ACC112 (cell line): Measurements from ENCODE around the gene IL23R.
A peak's percentile ranks its signal among the peaks of the same experiment; 100 is the strongest.

Experiments
- H2AFZ ChIP-seq: fragments of 200-600 bp; sonication (generic); one replicate; pipeline ENCODE4 v1.6.0; 2017; ENCODE audit warnings: antibody characterized with exemption, low read length; ENCODE audit not compliant: unreplicated experiment
- H3K27ac ChIP-seq: fragments of 200-600 bp; sonication (generic); 2 replicates; pipeline ENCODE4 v1.5.1; 2014; ENCODE audit warnings: low read depth, mild to moderate bottlenecking, antibody characterized with exemption, low read length, moderate library complexity
- H3K27me3 ChIP-seq: fragments of 200-600 bp; sonication (generic); 2 replicates; pipeline ENCODE4 v1.6.1; 2014; ENCODE audit warnings: mild to moderate bottlenecking, antibody characterized with exemption, low read length, moderate library complexity, mixed read lengths; ENCODE audit not compliant: insufficient read depth
- H3K36me3 ChIP-seq: fragments of 200-600 bp; sonication (generic); 2 replicates; pipeline ENCODE4 v1.6.1; 2016; ENCODE audit warnings: mild to moderate bottlenecking, antibody characterized with exemption, low read length, moderate library complexity, mixed read lengths; ENCODE audit not compliant: insufficient read depth
- H3K4me1 ChIP-seq: fragments of 200-600 bp; sonication (generic); one replicate; pipeline ENCODE4 v1.6.1; 2016; ENCODE audit warnings: low read length, mixed read lengths; ENCODE audit not compliant: insufficient read depth, unreplicated experiment, control insufficient read depth
- H3K4me3 ChIP-seq: fragments of 200-600 bp; sonication (generic); 2 replicates; pipeline ENCODE4 v1.5.1; 2014; ENCODE audit warnings: mild to moderate bottlenecking, low read depth, low read length
- H3K79me2 ChIP-seq: fragments of 200-600 bp; sonication (generic); one replicate; pipeline ENCODE4 v1.6.0; 2016; ENCODE audit warnings: low read length; ENCODE audit not compliant: control insufficient read depth, unreplicated experiment, insufficient read depth

IL23R gene

DNA sequence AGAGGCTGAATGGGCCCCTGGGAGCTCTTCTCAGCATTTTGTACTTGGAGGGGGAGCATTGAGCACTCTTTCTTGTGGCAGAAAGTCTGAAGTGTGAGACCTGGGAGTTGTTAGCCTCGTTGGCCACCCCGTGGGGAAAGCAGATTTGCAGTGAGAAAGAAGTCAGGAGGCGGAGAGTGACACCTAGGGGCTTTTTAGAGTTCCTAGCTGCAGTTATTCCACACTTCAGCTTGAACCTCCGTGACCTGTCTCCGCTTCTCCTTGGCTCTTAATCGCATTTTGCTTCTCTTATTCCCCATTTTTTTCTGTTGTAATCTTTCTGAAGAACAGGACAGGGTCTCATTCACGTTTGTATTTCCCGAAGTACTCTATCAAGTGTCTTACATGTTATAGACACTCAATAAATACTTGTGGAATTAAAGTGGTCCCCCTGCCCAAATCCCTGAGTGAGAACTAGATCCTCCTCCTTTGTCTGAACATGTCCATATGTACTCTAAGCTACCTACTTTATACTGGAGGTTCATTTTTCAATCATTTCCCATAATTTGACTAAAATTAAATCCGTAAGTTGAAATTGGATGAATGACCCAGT lies 17.0 kb upstream of the IL23R start:
- Histone ChIP-seq H3K4me1 (peaks cover 8% of the 10 kb centered on the region), H3K79me2 (no peaks in the 10 kb centered on the region), H3K27me3 (peaks cover 5% of the 10 kb centered on the region; the same call in 1 of the 2 replicates), H3K27ac (no peak overlapping the region), H2AFZ (peak overlapping the region; percentile 91), H3K4me3 (peak overlapping the region; percentile 14; the same call in 1 of the 2 replicates), H3K36me3 (no peaks in the 10 kb centered on the region)

DNA sequence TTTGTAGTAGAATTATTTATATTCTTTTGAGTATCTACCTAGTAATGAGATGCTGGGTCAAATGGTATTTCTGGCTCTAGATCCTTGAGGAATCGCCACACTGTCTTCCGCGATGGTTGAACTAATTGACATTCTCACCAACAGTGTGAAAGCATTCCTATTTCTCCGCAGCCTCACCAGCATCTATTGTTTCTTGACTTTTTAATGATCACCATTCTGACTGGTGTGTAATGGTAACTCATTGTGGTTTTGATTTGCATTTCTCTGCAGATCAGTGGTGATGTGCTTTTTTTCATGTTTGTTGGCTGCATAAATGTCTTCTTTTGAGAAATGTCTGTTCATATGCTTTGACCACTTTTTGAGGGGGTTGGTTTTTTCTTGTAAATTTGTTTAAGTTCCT lies 15.3 kb upstream of the IL23R start:
- Histone ChIP-seq H3K27me3 (peaks cover 11% of the 10 kb centered on the region), H3K4me1 (peaks cover 8% of the 10 kb centered on the region), H3K36me3 (no peaks in the 10 kb centered on the region)

DNA sequence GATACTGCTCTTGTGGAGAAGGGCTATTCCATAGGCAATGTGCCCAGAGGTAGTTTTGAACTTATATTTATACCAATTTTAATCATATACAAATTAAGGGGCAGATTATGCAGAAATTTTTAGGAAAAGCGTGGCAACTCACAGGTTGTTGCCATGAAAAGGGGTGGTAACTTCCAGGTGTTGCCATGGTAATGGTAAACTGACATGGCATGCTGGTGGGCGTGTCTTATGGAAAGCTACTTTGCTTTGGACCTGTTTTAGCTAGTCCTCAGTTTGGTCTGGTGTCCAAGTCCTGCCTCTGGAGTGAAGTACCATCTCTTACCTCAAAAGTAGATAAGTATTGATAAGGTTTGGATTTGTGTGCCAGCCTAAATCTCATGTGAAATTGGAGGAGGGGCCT lies 7.9 kb upstream of the IL23R start:
- no peaks in the 10 kb centered on the region for H3K36me3 ChIP-seq
- no peak overlapping the region for H3K4me3 ChIP-seq
- no peaks in the 10 kb centered on the region for H3K79me2 ChIP-seq
- no peak overlapping the region for H3K27ac ChIP-seq
- H3K4me1 ChIP-seq = no peaks in the 10 kb centered on the region
- H3K27me3 ChIP-seq = peaks cover 23% of the 10 kb centered on the region
- no peak overlapping the region for H2AFZ ChIP-seq

More for the DNA sequence above, 15.3 kb upstream of the IL23R start:
- Histone ChIP-seq H3K4me3 (no peak overlapping the region), H2AFZ (no peak overlapping the region), H3K79me2 (no peaks in the 10 kb centered on the region), H3K27ac (no peak overlapping the region)

DNA sequence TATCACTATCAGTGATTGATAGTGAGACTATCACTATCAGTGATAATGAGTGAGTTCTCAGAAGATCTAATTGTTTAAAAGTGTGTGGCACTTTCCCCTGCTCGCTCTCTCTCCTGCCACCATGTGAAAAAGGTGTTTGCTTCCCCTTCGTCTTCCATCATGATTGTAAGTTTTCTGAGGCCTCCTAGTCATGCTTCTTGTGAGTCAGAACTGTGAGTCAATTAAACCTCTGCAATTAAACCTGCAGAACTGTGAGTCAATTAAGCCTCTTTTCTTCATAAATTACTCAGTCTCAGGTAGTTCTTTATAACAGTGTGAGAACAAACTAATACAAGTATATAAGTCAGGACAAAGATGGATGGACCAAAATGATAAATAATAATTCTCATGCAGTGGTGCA lies 7.0 kb upstream of the IL23R start:
- Histone ChIP-seq H3K36me3 (no peaks in the 10 kb centered on the region), H3K27ac (no peak overlapping the region), H3K27me3 (peaks cover 23% of the 10 kb centered on the region), H3K4me1 (peaks cover 4% of the 10 kb centered on the region), H3K4me3 (no peak overlapping the region), H3K79me2 (no peaks in the 10 kb centered on the region), H2AFZ (no peak overlapping the region)

DNA sequence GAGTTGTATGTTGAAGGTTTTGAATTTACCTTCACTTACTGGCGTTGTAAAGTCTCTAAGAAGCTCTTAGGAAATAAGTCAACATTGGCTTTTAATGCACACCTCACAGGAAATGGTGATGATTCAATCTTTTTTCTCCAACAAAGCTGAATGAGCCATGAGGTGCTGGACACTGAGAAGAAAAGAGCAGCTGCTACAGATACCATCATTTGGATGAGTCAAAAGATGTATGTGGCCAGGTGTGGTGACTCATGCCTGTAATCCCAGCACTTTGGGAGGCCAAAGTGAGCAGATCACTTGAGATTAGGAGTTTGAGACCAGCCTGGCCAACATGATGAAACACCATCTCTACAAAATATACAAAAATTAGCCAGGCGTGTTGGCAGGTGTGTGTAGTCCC lies 3.3 kb upstream of the IL23R start:
- H3K36me3 ChIP-seq = no peaks in the 10 kb centered on the region

DNA sequence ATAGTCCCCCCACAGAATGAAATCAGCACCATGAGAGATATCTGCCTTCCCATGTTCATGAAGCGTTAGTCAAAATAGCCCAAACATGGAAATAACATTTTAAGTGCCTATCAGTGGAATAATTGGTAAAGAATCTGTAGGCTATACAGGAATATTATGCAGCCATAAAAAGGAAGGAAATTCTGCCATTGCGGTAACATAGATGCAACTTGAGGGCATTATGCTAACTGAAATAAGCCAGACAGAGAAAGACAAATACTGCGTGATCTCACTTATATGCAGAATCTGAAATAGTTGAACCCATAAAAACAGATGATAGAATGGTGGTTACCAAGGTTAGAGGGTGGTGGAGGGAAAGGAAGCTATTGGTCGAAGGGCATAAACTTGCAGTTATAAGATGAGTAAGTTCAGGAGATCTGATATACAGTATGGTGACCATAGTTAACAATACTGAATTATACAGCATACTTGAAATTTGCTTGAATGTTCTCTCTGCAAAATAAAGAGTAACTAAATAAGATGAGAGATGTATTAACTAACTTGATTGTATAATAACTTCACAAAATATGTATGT lies 699 bp upstream of the IL23R start:
- Histone ChIP-seq H3K27me3 (no peaks in the 10 kb centered on the region; the same call in 1 of the 2 replicates), H2AFZ (no peak overlapping the region), H3K27ac (no peak overlapping the region), H3K4me1 (peaks cover 4% of the 10 kb centered on the region), H3K36me3 (no peaks in the 10 kb centered on the region), H3K4me3 (no peak overlapping the region), H3K79me2 (no peaks in the 10 kb centered on the region)

More for the DNA sequence above, 3.3 kb upstream of the IL23R start:
- H3K79me2 ChIP-seq = no peaks in the 10 kb centered on the region
- H3K4me3 ChIP-seq = no peak overlapping the region
- H3K27me3 ChIP-seq = no peaks in the 10 kb centered on the region; the same call in 1 of the 2 replicates
- H3K27ac ChIP-seq = no peak overlapping the region
- peaks cover 4% of the 10 kb centered on the region for H3K4me1 ChIP-seq
- no peak overlapping the region for H2AFZ ChIP-seq

DNA sequence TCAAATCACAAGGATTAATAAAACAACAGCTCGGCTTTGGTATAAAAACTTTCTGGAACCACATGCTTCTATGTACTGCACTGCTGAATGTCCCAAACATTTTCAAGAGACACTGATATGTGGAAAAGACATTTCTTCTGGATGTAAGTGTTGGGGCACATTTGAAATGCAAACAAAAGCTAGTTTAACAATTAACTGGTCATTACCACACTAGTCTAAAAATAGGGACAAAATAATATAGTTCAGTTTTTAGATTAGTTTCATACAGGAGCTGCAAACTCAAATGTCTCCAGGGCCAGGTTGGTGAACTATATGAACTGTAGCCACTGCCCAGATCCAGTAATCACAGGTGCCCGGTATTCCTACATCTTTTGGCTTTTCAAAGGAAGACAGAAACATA lies 3.2 kb downstream of the IL23R start:
- no peak overlapping the region for H3K27ac ChIP-seq
- H3K27me3 ChIP-seq = no peaks in the 10 kb centered on the region; the same call in 1 of the 2 replicates
- H2AFZ ChIP-seq = no peak overlapping the region
- H3K36me3 ChIP-seq = no peaks in the 10 kb centered on the region
- H3K79me2 ChIP-seq = no peaks in the 10 kb centered on the region
- H3K4me1 ChIP-seq = no peaks in the 10 kb centered on the region
- H3K4me3 ChIP-seq = no peak overlapping the region

DNA sequence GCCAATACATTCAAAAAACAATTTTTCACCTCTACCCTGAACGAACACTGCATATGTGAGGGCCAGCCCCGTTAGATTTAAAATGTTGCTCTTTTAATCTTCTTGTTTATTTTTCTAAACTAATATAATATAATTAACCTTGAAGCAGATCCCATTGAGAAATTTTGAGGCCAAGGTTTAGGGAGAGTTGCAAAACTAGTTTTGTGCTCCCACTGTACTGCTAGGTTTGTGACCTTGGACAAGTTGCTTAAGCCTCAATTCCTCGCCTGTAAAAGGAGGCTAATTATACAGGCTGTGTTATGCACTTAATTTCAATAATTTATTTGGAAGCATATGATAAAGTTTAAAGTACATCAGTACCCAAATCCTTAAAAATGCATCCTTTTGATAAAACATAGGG lies 3.7 kb downstream of the IL23R start:
- Histone ChIP-seq H3K4me3 (no peak overlapping the region), H3K79me2 (no peaks in the 10 kb centered on the region), H3K4me1 (no peaks in the 10 kb centered on the region), H3K27ac (no peak overlapping the region), H3K27me3 (no peaks in the 10 kb centered on the region; the same call in 1 of the 2 replicates), H3K36me3 (no peaks in the 10 kb centered on the region), H2AFZ (no peak overlapping the region)

DNA sequence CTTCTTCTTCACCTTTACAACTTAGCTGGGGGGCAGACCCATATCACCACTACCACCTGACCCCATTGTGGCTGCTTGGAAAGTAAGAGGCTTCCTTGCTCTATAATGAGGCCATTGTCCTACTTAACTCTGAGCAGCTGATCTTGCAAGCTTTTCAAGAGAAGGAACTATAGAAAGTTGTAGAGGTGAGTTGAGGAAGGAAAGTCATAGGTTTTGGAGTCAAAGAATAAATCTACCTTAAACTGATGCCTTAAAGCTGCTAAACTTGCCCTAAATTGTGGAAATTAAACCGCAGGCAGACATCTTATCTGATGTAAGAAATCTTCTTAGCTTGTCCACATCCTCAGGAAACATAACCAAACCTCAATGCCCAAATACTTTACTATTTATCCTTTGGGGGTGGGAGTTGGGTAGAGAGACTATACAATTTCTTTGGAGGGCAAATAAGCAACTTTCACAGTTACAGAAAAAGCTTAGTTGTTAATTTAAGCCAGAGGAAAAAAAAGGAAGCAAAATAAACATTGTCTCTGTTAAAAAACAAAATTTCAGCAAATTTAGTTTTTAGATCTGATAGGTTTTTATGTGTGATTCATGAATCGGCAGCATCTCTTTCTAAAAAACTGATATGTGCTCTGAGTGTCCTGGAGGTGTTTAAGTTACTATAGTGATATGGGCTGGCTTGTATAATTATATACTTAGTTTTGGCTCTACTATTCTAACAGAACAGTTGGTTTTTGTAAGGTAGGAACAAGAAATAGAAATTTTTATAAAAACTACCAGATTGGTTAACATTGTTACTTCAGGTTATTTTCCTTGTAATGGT lies 4.7 kb downstream of the IL23R start:
- Histone ChIP-seq H3K4me1 (no peaks in the 10 kb centered on the region), H3K79me2 (no peaks in the 10 kb centered on the region), H3K27ac (no peak overlapping the region), H3K27me3 (no peaks in the 10 kb centered on the region; the same call in 1 of the 2 replicates), H2AFZ (no peak overlapping the region), H3K36me3 (no peaks in the 10 kb centered on the region), H3K4me3 (no peak overlapping the region)

DNA sequence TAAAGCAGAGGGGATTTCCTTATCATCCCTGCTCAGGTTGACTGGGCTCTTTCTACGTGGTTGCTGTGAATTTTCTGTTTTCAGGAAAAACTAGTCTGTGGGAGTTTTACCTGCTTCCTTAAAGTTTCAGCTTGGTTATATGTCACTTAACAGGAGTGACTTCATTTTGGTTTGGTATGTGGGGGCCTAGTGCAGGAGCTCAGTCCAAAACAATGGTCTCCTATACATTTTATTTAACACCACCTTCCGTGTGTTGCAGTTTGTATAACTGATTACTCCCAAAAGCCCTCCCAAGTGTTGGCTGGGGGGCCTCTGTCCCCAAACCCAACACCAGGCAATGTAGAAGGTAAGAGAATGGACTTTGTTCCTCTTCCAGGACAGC lies 5.3 kb downstream of the IL23R start:
- Histone ChIP-seq H3K36me3 (no peaks in the 10 kb centered on the region), H2AFZ (no peak overlapping the region), H3K27ac (no peak overlapping the region), H3K4me1 (no peaks in the 10 kb centered on the region), H3K27me3 (no peaks in the 10 kb centered on the region; the same call in 1 of the 2 replicates), H3K79me2 (no peaks in the 10 kb centered on the region), H3K4me3 (no peak overlapping the region)
